Bronchial epithelial cell (primary cell): Measurements from ENCODE around the gene EEF1A2. TPM values are rescaled to one million over a fixed set of nuclear protein-coding genes. Genes with fewer than 3 reads are reported as not detected.

ENCODE experiments used
- DNase-seq: peaks from one replicate; pipeline ENCODE4 v3.0.0-alpha.2; 2010; ENCODE audit warnings: low read depth
- FAIRE-seq: peaks from 2 replicates; lab custom pipeline; 2011; peaks lifted over from hg19 to GRCh38; lab: Jason Lieb, UNC
- H3K27me3 ChIP-seq: 2 replicates; pipeline ENCODE4 v1.5.1; 2011; ENCODE audit warnings: low read length; ENCODE audit not compliant: control insufficient read depth, insufficient read depth
- H3K36me3 ChIP-seq: 2 replicates; pipeline ENCODE4 v1.5.1; 2011; ENCODE audit warnings: low read length; ENCODE audit not compliant: control insufficient read depth, insufficient read depth
- H3K4me3 ChIP-seq: 2 replicates; pipeline ENCODE4 v1.5.1; 2011; ENCODE audit warnings: mild to moderate bottlenecking, low read depth, low read length, control low read depth
- total RNA-seq: library from RNA; depleted of rRNA; stranded (reverse); fragments of >200 nt; gene quantifications from 2 replicates; pipeline ENCODE4 v1.2.1, GENCODE V29; 2014
- TF ChIP-seq, protein P1 (sequence below): IDR thresholded peaks from 2 replicates; pipeline ENCODE4 v1.5.1; 2011; ENCODE audit warnings: mild to moderate bottlenecking, moderate library complexity, low read length, control low read depth, inconsistent platforms; ENCODE audit not compliant: insufficient read depth, severe bottlenecking

EEF1A2 gene
- total RNA-seq, 1 donor from 2014 or later, result 1.1 TPM

DNA sequence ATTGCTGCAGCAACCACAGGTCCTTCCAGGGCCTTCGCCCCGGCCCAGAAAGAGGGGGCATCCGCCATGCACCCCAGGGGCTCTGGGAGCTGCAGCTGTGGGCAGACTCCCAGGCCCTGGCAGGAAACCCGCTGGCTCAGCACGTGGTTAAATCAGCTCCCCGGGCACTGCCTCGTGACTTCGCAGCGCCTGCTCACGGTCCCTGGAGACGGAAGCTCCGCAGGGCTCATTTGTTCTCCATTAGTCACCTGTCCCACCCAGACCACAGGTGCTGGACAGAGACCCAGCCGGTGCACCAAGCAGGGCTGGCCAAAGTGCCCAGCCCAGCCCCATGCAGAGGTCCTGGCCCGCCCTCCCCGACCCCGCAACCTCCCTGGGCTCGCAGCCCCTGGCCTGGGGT is 41.1 kb downstream of the EEF1A2 start:
- DNase-seq, result peak; percentile 12

DNA sequence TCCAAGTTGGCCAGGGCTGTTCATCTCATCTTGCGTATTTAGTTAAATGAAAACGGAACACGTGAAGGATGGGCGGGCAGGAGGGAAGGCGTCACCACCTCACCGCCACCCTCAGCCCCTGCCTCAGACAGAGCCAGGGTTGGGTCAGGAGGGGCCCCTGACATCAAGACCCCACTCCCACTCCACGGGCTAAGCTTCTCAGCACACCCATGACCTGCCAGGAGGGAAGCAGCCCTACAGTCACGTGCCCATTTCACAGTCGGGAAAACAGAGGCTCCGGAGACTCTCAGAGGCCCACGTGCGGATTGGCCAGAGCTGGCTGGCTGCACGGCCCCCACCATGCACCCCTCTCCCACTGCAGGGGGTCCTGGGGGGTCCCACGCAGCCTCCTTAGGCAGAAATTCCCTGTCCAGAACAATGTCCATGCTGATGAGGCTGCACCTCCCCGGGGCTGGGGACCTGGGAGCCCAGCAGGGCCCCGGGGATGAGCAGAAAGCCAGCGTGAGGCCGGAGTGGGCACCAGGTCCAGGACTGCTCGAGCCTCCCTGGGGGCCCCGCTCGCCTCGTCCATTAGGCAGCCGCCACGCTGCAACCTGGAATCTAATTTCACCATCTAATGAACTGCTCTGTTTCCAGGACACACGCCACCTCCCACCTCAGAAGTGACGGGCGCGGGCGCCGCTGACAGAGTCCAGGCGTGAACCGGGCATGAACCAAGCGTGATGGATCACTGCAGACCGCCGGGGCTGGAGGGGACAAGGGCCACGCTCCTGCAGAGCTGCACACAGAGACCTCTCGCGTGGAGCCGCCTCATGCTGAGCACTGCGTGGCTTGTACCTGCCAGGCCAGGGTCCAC is 42.2 kb downstream of the EEF1A2 start:
- no peak for DNase-seq
- peaks cover 2% of the 10 kb centered on the region for H3K27me3 ChIP-seq
- H3K36me3 ChIP-seq, result no peaks in the 10 kb centered on the region
- H3K4me3 ChIP-seq, result no peak overlapping the region
- TF ChIP-seq, protein P1, sequence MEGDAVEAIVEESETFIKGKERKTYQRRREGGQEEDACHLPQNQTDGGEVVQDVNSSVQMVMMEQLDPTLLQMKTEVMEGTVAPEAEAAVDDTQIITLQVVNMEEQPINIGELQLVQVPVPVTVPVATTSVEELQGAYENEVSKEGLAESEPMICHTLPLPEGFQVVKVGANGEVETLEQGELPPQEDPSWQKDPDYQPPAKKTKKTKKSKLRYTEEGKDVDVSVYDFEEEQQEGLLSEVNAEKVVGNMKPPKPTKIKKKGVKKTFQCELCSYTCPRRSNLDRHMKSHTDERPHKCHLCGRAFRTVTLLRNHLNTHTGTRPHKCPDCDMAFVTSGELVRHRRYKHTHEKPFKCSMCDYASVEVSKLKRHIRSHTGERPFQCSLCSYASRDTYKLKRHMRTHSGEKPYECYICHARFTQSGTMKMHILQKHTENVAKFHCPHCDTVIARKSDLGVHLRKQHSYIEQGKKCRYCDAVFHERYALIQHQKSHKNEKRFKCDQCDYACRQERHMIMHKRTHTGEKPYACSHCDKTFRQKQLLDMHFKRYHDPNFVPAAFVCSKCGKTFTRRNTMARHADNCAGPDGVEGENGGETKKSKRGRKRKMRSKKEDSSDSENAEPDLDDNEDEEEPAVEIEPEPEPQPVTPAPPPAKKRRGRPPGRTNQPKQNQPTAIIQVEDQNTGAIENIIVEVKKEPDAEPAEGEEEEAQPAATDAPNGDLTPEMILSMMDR, result no peak
- FAIRE-seq, result no peak

More for the DNA sequence above, 41.1 kb downstream of the EEF1A2 start:
- TF ChIP-seq, protein P1, result no peak
- H3K4me3 ChIP-seq, result no peak overlapping the region
- H3K27me3 ChIP-seq, result peaks cover 2% of the 10 kb centered on the region
- FAIRE-seq, result no peak
- no peaks in the 10 kb centered on the region for H3K36me3 ChIP-seq

DNA sequence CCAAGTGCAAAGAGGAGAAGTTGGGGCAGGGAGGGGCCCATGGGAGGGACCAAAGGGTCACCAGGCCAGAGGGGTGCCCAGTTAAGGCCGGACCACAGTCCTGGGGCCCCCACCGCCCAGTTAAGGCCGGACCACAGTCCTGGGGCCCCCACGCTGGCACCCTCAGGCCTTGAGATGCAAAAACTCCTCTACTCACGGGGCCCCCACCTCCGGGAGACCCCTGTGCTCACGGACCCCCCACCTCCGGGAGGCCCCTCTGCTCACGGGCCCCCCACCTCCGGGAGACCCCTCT is 43.4 kb downstream of the EEF1A2 start:
- Histone ChIP-seq H3K4me3 (no peak overlapping the region), H3K27me3 (no peaks in the 10 kb centered on the region), H3K36me3 (no peaks in the 10 kb centered on the region)
- TF ChIP-seq, protein P1, result no peak
- no peak for DNase-seq
- FAIRE-seq, result no peak

DNA sequence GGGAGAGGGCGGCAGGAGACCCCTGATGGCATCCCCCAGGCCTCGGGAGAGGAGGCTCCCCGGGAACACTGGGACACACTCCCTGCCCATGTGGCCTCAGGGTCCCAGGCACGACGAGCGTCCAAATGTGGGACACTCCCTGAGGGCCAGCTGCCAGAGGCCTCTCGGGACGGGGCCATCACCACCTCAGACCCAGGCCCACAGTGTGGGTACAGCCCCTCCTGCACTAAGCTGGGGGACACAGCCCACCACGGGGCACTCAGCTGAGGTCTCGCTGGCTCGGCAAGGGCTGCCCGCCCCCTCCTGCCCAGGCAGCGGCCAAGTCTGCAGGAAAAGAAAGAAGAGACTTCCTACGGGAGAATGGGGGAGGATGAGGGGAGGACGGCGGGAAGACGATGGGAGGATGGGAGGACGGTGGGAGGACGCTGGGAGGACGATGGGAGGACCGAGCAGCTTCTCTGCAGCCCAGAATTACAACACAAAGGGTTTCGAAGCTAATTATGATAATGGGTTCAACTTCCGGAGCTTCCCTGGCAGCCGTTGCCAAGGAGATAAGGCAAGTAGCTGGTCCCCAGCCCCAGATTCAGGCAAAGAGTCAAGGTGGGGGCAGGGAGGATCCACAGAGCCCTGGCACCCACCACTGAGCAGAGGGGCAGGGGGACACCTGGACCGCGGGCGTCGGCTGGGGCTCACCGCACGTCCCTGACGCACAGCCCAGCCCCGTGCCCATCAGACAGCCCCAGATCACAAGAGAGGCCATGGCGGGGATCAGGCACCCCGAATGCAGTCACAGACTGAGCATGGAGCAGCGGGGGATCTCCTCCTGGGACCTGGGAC is 43.9 kb downstream of the EEF1A2 start:
- H3K27me3 ChIP-seq, result no peaks in the 10 kb centered on the region
- DNase-seq (no peak), FAIRE-seq (no peak)
- H3K36me3 ChIP-seq, result no peaks in the 10 kb centered on the region
- no peak overlapping the region for H3K4me3 ChIP-seq
- TF ChIP-seq, protein P1, result no peak

DNA sequence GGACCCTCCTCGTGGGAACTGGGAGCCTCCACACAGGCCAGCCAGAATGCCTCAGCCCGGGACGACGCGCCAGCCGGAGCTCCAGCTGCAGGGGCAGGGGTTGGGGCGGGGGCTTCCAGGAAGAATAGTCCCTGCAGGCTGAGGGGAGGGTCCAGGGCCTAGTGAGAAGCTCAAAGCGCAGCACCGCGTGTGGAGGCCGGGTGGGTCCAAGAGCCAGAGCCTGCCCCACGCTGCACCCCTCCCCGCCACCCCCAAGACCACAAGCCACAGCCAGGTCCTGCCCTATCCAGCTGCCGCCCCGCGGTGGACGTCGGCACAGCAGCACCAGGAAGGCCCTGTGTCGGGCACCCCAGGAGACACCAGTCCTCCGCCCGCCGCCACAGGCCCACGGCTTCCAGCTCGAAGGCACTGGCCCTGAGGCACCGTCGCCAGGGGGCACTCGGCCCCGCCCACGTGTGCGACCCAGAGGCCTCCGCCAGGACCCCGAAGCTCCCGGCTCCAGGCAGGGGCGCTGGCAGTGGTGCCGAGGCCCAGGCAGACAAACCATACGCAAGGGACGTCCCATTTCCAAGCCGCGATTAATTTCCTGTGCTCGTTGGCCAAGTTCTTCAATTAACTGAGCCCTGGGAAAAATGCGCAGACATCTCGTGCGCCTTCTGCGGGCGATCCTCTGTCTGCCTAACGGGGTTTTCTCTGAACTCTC is 45.9 kb downstream of the EEF1A2 start:
- H3K36me3 ChIP-seq, result no peaks in the 10 kb centered on the region
- TF ChIP-seq, protein P1, result no peak
- FAIRE-seq, result no peak
- no peak overlapping the region for H3K4me3 ChIP-seq
- no peak for DNase-seq
- H3K27me3 ChIP-seq, result no peaks in the 10 kb centered on the region
